Measurements from ENCODE around the gene NUCB1. TPM values are rescaled to one million over a fixed set of nuclear protein-coding genes. Genes with fewer than 3 reads are reported as not detected.

NUCB1 gene
- total and polyA plus RNA-seq, 9 of the 15 experiments (the other 6 are each of a cell fraction or from before 2014, with no cell fraction given), result 3.1 to 153 (median 71.7) TPM

DNA sequence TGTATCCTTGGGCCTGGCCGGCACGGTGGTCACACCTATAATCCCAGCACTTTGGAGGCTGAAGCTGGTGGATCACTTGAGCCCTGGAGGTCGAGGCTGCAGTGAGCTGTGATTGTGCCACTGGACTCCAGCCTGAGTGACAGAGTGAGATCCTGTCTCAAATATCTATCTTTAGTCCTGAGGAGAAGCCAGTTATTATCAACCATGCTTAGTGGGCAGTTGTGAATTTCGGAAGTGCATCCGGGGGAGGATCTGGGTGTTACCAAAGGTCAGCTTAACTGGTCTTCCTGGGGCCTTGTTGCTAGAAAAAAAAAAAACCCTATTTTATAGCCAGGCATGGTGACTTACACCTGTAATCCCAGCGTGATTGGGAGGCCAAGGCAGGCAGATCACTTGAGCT is 43.0 kb downstream of the NUCB1 start (continued):
- TF ChIP-seq, protein P1, sequence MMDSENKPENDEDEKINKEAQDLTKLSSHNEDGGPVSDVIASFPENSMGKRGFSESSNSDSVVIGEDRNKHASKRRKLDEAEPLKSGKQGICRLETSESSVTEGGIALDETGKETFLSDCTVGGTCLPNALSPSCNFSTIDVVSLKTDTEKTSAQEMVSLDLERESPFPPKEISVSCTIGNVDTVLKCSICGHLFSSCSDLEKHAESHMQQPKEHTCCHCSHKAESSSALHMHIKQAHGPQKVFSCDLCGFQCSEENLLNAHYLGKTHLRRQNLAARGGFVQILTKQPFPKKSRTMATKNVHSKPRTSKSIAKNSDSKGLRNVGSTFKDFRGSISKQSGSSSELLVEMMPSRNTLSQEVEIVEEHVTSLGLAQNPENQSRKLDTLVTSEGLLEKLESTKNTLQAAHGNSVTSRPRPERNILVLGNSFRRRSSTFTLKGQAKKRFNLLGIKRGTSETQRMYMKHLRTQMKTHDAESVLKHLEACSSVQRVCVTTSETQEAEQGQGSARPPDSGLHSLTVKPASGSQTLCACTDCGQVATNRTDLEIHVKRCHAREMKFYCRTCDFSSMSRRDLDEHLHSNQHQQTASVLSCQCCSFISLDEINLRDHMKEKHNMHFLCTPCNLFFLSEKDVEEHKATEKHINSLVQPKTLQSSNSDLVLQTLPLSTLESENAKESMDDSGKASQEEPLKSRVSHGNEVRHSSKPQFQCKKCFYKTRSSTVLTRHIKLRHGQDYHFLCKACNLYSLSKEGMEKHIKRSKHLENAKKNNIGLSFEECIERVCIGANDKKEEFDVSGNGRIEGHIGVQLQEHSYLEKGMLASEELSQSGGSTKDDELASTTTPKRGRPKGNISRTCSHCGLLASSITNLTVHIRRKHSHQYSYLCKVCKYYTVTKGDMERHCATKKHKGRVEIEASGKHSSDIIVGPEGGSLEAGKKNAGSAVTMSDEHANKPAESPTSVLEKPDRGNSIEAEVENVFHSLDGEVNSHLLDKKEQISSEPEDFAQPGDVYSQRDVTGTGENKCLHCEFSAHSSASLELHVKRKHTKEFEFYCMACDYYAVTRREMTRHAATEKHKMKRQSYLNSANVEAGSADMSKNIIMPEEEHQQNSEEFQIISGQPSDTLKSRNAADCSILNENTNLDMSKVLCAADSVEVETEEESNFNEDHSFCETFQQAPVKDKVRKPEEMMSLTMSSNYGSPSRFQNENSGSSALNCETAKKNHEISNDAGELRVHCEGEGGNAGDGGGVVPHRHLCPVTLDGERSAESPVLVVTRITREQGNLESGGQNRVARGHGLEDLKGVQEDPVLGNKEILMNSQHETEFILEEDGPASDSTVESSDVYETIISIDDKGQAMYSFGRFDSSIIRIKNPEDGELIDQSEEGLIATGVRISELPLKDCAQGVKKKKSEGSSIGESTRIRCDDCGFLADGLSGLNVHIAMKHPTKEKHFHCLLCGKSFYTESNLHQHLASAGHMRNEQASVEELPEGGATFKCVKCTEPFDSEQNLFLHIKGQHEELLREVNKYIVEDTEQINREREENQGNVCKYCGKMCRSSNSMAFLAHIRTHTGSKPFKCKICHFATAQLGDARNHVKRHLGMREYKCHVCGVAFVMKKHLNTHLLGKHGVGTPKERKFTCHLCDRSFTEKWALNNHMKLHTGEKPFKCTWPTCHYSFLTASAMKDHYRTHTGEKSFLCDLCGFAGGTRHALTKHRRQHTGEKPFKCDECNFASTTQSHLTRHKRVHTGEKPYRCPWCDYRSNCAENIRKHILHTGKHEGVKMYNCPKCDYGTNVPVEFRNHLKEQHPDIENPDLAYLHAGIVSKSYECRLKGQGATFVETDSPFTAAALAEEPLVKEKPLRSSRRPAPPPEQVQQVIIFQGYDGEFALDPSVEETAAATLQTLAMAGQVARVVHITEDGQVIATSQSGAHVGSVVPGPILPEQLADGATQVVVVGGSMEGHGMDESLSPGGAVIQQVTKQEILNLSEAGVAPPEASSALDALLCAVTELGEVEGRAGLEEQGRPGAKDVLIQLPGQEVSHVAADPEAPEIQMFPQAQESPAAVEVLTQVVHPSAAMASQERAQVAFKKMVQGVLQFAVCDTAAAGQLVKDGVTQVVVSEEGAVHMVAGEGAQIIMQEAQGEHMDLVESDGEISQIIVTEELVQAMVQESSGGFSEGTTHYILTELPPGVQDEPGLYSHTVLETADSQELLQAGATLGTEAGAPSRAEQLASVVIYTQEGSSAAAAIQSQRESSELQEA (IDR thresholded peaks at IDR 0.05; ENCODE audit: low read depth), result no peak
- TF ChIP-seq PRMT5 (CRISPR knock-in tag; IDR thresholded peaks at IDR 0.05) (no peak), RAD21 (CRISPR knock-in tag; conservative IDR thresholded peaks at IDR 0.05 in 1 of 2, IDR thresholded peaks at IDR 0.05 in 1 of 2) (no peak), ZSCAN32 (CRISPR knock-in tag; IDR thresholded peaks at IDR 0.05) (no peak), GATAD2B (IDR thresholded peaks at IDR 0.05; ENCODE audit: borderline replicate concordance) (no peak), CBX5 (IDR thresholded peaks at IDR 0.05; ENCODE audit: borderline replicate concordance, low read depth) (no peak), HMG20A (CRISPR knock-in tag; conservative IDR thresholded peaks at IDR 0.05) (no peak), SIN3B (IDR thresholded peaks at IDR 0.05; ENCODE audit: low read depth) (no peak)
- TF ChIP-seq, protein P2, sequence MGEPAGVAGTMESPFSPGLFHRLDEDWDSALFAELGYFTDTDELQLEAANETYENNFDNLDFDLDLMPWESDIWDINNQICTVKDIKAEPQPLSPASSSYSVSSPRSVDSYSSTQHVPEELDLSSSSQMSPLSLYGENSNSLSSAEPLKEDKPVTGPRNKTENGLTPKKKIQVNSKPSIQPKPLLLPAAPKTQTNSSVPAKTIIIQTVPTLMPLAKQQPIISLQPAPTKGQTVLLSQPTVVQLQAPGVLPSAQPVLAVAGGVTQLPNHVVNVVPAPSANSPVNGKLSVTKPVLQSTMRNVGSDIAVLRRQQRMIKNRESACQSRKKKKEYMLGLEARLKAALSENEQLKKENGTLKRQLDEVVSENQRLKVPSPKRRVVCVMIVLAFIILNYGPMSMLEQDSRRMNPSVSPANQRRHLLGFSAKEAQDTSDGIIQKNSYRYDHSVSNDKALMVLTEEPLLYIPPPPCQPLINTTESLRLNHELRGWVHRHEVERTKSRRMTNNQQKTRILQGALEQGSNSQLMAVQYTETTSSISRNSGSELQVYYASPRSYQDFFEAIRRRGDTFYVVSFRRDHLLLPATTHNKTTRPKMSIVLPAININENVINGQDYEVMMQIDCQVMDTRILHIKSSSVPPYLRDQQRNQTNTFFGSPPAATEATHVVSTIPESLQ (CRISPR knock-in tag; IDR thresholded peaks at IDR 0.05), result no peak
- TF ChIP-seq, protein P3, sequence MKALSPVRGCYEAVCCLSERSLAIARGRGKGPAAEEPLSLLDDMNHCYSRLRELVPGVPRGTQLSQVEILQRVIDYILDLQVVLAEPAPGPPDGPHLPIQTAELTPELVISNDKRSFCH (CRISPR knock-in tag; IDR thresholded peaks at IDR 0.05), result no peak
- TF ChIP-seq, protein P3 (tag; IDR thresholded peaks at IDR 0.05), result no peak
- TF ChIP-seq, protein P4, sequence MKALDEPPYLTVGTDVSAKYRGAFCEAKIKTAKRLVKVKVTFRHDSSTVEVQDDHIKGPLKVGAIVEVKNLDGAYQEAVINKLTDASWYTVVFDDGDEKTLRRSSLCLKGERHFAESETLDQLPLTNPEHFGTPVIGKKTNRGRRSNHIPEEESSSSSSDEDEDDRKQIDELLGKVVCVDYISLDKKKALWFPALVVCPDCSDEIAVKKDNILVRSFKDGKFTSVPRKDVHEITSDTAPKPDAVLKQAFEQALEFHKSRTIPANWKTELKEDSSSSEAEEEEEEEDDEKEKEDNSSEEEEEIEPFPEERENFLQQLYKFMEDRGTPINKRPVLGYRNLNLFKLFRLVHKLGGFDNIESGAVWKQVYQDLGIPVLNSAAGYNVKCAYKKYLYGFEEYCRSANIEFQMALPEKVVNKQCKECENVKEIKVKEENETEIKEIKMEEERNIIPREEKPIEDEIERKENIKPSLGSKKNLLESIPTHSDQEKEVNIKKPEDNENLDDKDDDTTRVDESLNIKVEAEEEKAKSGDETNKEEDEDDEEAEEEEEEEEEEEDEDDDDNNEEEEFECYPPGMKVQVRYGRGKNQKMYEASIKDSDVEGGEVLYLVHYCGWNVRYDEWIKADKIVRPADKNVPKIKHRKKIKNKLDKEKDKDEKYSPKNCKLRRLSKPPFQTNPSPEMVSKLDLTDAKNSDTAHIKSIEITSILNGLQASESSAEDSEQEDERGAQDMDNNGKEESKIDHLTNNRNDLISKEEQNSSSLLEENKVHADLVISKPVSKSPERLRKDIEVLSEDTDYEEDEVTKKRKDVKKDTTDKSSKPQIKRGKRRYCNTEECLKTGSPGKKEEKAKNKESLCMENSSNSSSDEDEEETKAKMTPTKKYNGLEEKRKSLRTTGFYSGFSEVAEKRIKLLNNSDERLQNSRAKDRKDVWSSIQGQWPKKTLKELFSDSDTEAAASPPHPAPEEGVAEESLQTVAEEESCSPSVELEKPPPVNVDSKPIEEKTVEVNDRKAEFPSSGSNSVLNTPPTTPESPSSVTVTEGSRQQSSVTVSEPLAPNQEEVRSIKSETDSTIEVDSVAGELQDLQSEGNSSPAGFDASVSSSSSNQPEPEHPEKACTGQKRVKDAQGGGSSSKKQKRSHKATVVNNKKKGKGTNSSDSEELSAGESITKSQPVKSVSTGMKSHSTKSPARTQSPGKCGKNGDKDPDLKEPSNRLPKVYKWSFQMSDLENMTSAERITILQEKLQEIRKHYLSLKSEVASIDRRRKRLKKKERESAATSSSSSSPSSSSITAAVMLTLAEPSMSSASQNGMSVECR (CRISPR knock-in tag; IDR thresholded peaks at IDR 0.05), result no peak
